H9 (cell line): ENCODE measurements around the gene NKAPD1. TPM values are rescaled to one million over a fixed set of nuclear protein-coding genes. Genes with fewer than 3 reads are reported as not detected.
"Not testable (repeated sequence)": the region's sequence is repeated elsewhere in the genome, so short reads cannot be mapped to it uniquely, and the experiment has no call there.

Experiments used
- DNase-seq: peaks from one replicate; pipeline ENCODE4 v3.0.0-alpha.2; 2017
- H2AFZ ChIP-seq: one replicate; pipeline ENCODE4 v1.6.1; 2013; ENCODE audit warnings: mild to moderate bottlenecking, low read length, control low read depth, moderate library complexity
- H2AK5ac ChIP-seq: 2 replicates; pipeline ENCODE4 v1.6.1; 2013; ENCODE audit warnings: low read length, control low read depth, mixed read lengths; ENCODE audit not compliant: insufficient read length
- H2BK120ac ChIP-seq: one replicate; pipeline ENCODE4 v1.6.1; 2013; ENCODE audit warnings: low read depth, mild to moderate bottlenecking, low read length, control low read depth, inconsistent platforms; ENCODE audit not compliant: poor library complexity, severe bottlenecking
- H2BK12ac ChIP-seq: 2 replicates; pipeline ENCODE4 v1.6.1; 2013; ENCODE audit warnings: low read length, control low read depth, mixed read lengths, low read depth; ENCODE audit not compliant: insufficient read length
- H2BK15ac ChIP-seq: 2 replicates; pipeline ENCODE4 v1.6.1; 2013; ENCODE audit warnings: low read depth, low read length, control low read depth
- H2BK20ac ChIP-seq: one replicate; pipeline ENCODE4 v1.6.1; 2013; ENCODE audit warnings: low read depth, mild to moderate bottlenecking, low read length, control low read depth, inconsistent platforms; ENCODE audit not compliant: poor library complexity, severe bottlenecking
- H2BK5ac ChIP-seq: 2 replicates; pipeline ENCODE4 v1.6.1; 2013; ENCODE audit warnings: low read length, control low read depth, mixed read lengths; ENCODE audit not compliant: insufficient read length
- H3K14ac ChIP-seq: 2 replicates; pipeline ENCODE4 v1.6.1; 2013; ENCODE audit warnings: low read length, control low read depth; ENCODE audit not compliant: insufficient read depth
- H3K18ac ChIP-seq: 2 replicates; pipeline ENCODE4 v1.6.1; 2013; ENCODE audit warnings: low read depth, mild to moderate bottlenecking, mixed read lengths, low read length, control low read depth; ENCODE audit not compliant: insufficient read length
- H3K23ac ChIP-seq: 2 replicates; pipeline ENCODE4 v1.6.1; 2013; ENCODE audit warnings: low read length, control low read depth, mixed read lengths, low read depth; ENCODE audit not compliant: insufficient read length
- H3K23me2 ChIP-seq: 2 replicates; pipeline ENCODE4 v1.6.1; 2013; ENCODE audit warnings: low read depth, mild to moderate bottlenecking, mixed read lengths, low read length, control low read depth; ENCODE audit not compliant: insufficient read length, poor library complexity, severe bottlenecking
- H3K27ac ChIP-seq: 2 replicates; pipeline ENCODE4 v1.5.1; 2013; ENCODE audit warnings: low read length, control low read depth, mixed read lengths, low read depth; ENCODE audit not compliant: insufficient read length
- H3K27me3 ChIP-seq: 2 replicates; pipeline ENCODE4 v1.6.1; 2013; ENCODE audit warnings: low read length, control low read depth, inconsistent platforms; ENCODE audit not compliant: insufficient read depth
- H3K4ac ChIP-seq: 2 replicates; pipeline ENCODE4 v1.6.1; 2013; ENCODE audit warnings: low read depth, mild to moderate bottlenecking, control low read depth, inconsistent platforms, low read length, moderate library complexity
- H3K4me1 ChIP-seq: 2 replicates; pipeline ENCODE4 v1.6.1; 2013; ENCODE audit warnings: low read length, control low read depth, inconsistent platforms; ENCODE audit not compliant: insufficient read depth
- H3K4me2 ChIP-seq: 2 replicates; pipeline ENCODE4 v1.6.1; 2013; ENCODE audit warnings: low read length, control low read depth, mixed read lengths; ENCODE audit not compliant: insufficient read length, insufficient read depth
- H3K56ac ChIP-seq: 2 replicates; pipeline ENCODE4 v1.6.1; 2013; ENCODE audit warnings: low read depth, mild to moderate bottlenecking, mixed read lengths, low read length, control low read depth; ENCODE audit not compliant: insufficient read length
- H3K79me1 ChIP-seq: 2 replicates; pipeline ENCODE4 v1.6.1; 2013; ENCODE audit warnings: low read depth, mild to moderate bottlenecking, moderate library complexity, low read length, control low read depth, inconsistent platforms; ENCODE audit not compliant: insufficient read depth, poor library complexity, severe bottlenecking
- H3K79me2 ChIP-seq: 2 replicates; pipeline ENCODE4 v1.6.1; 2013; ENCODE audit warnings: low read length, control low read depth, inconsistent platforms; ENCODE audit not compliant: insufficient read depth
- H3K9ac ChIP-seq: 2 replicates; pipeline ENCODE4 v1.6.1; 2013; ENCODE audit warnings: low read length, control low read depth, mixed read lengths; ENCODE audit not compliant: insufficient read length; ENCODE audit errors: extremely low read depth
- H3K9me3 ChIP-seq: one replicate; pipeline ENCODE4 v1.6.1; 2013; ENCODE audit warnings: low read depth, low read length, inconsistent platforms; ENCODE audit not compliant: control insufficient read depth
- H3T11ph ChIP-seq: one replicate; pipeline ENCODE4 v1.6.1; 2013; ENCODE audit warnings: mild to moderate bottlenecking, low read length, control low read depth, inconsistent platforms
- H4K20me1 ChIP-seq: one replicate; pipeline ENCODE4 v1.6.1; 2013; ENCODE audit not compliant: control insufficient read depth, insufficient read length, insufficient read depth
- H4K5ac ChIP-seq: 2 replicates; pipeline ENCODE4 v1.6.1; 2013; ENCODE audit warnings: low read depth, mild to moderate bottlenecking, mixed read lengths, low read length, control low read depth; ENCODE audit not compliant: insufficient read length
- H4K8ac ChIP-seq: replicated peaks from 2 replicates; pipeline ENCODE4 v1.6.1; 2013; ENCODE audit warnings: low read length, control low read depth, mixed read lengths, low read depth; ENCODE audit not compliant: insufficient read length
- H4K91ac ChIP-seq: 2 replicates; pipeline ENCODE4 v1.6.1; 2013; ENCODE audit warnings: low read depth, mild to moderate bottlenecking, moderate library complexity, mixed read lengths, low read length, control low read depth; ENCODE audit not compliant: insufficient read length
- H3K27ac Mint-ChIP-seq, 3 experiments: 2 replicates in 2 of 3; 3 replicates in 1 of 3; pipeline ENCODE4 v1.8.0; 2020 to 2021; ENCODE audit warnings: mixed read lengths in 3 of 3, mild to moderate bottlenecking in 1 of 3, moderate library complexity in 1 of 3
- H3K27me3 Mint-ChIP-seq: 2 replicates; pipeline ENCODE4 v1.8.0; 2021; ENCODE audit warnings: low read depth, mild to moderate bottlenecking, moderate library complexity, mixed read lengths
- H3K36me3 Mint-ChIP-seq, 3 experiments: 2 replicates in 2 of 3; 3 replicates in 1 of 3; pipeline ENCODE4 v1.8.0; 2020 to 2021; ENCODE audit warnings: low read depth in 3 of 3, mixed read lengths in 3 of 3; ENCODE audit not compliant: insufficient read depth in 1 of 3
- H3K4me1 Mint-ChIP-seq, 2 experiments: 2 replicates each; pipeline ENCODE4 v1.8.0; 2020; ENCODE audit warnings: mixed read lengths in 2 of 2
- H3K4me3 Mint-ChIP-seq, 2 experiments: 2 replicates in 1 of 2; 3 replicates in 1 of 2; pipeline ENCODE4 v1.8.0; 2020 to 2021; ENCODE audit warnings: mild to moderate bottlenecking in 2 of 2, mixed read lengths in 2 of 2, moderate library complexity in 1 of 2
- H3K9me3 Mint-ChIP-seq, 2 experiments: 2 replicates in 1 of 2; 3 replicates in 1 of 2; pipeline ENCODE4 v1.8.0; 2020; ENCODE audit warnings: mild to moderate bottlenecking in 2 of 2, mixed read lengths in 2 of 2, moderate library complexity in 1 of 2
- WGBS: extraction: QIAGEN DNeasy Blood & Tissue Kit; methylation state at CpG from one replicate; pipeline ENCODE4 v1.1.7; 2013; ENCODE audit warnings: missing lambda C conversion rate, low lambda C conversion rate, mixed read lengths; ENCODE audit not compliant: insufficient read length; ENCODE audit errors: extremely low coverage; 5-methylcytosine and 5-hydroxymethylcytosine counted together
- total RNA-seq: library from RNA; stranded (reverse); gene quantifications from 2 replicates; pipeline ENCODE4 v1.2.1, GENCODE V29; 2021
- TF ChIP-seq, protein P1 (sequence below): fragments of 200-600 bp; sonication (generic); conservative IDR thresholded peaks from 3 replicates; pipeline ENCODE4 v1.8.0; 2021; ENCODE audit warnings: antibody characterized with exemption, mild to moderate bottlenecking

The NKAPD1 gene
- total RNA-seq, 1 experiment from 2014 or later: 25.9 TPM

DNA sequence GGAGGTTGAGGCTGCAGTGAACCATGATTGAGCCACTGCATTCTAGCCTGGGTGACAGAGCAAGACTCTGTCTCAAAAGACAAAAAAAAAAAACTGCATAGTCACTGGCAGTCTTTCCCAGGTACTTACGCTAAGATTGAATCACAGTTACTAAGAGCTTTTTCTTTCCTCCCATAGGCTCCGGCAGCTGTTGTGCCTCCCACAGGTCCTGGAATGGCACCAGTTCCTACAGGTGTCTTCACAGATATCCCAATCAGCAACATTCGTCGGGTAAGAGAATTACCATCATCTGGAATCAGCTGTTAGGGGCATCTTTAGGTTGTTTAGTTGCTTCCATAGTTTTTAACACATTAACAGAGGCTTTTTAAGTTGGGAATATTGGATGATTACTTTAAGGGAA, 29.1 kb upstream of the NKAPD1 start:
- Histone ChIP-seq H3K14ac (no peak overlapping the region), H3K56ac (no peak overlapping the region), H3K27ac (no peak overlapping the region), H3T11ph (no peak overlapping the region), H4K5ac (no peak overlapping the region), H3K79me2 (no peaks in the 10 kb centered on the region), H3K18ac (no peak overlapping the region), H3K79me1 (no peaks in the 10 kb centered on the region), H3K23me2 (no peaks in the 10 kb centered on the region), H2BK120ac (no peak overlapping the region), H2AK5ac (no peak overlapping the region), H2BK15ac (no peak overlapping the region), H3K4me1 (no peaks in the 10 kb centered on the region), H3K23ac (no peak overlapping the region), H4K8ac (no peak overlapping the region), H4K91ac (no peak overlapping the region), H3K9me3 (no peaks in the 10 kb centered on the region), H4K20me1 (no peaks in the 10 kb centered on the region), H3K4me2 (no peak overlapping the region), H2BK5ac (no peak overlapping the region), H2AFZ (no peak overlapping the region), H2BK12ac (no peak overlapping the region), H2BK20ac (no peak overlapping the region), H3K4ac (no peak overlapping the region), H3K9ac (no peak overlapping the region), H3K27me3 (no peaks in the 10 kb centered on the region; the same call in 1 of the 2 replicates)
- Mint-ChIP-seq H3K27me3 (no peaks in the 10 kb centered on the region), H3K4me1 (no peaks in the 10 kb centered on the region), H3K27ac (0 out of 7 replicates have a peak overlapping the region, but pooled peaks of 1 of the 3 experiments have one; percentile 39), H3K36me3 (peaks cover 55 to 82% (median 82%) of the 10 kb centered on the region in 3 experiments), H3K4me3 (no peak overlapping the region), H3K9me3 (no peaks in the 10 kb centered on the region)
- TF ChIP-seq, protein P1, sequence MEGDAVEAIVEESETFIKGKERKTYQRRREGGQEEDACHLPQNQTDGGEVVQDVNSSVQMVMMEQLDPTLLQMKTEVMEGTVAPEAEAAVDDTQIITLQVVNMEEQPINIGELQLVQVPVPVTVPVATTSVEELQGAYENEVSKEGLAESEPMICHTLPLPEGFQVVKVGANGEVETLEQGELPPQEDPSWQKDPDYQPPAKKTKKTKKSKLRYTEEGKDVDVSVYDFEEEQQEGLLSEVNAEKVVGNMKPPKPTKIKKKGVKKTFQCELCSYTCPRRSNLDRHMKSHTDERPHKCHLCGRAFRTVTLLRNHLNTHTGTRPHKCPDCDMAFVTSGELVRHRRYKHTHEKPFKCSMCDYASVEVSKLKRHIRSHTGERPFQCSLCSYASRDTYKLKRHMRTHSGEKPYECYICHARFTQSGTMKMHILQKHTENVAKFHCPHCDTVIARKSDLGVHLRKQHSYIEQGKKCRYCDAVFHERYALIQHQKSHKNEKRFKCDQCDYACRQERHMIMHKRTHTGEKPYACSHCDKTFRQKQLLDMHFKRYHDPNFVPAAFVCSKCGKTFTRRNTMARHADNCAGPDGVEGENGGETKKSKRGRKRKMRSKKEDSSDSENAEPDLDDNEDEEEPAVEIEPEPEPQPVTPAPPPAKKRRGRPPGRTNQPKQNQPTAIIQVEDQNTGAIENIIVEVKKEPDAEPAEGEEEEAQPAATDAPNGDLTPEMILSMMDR: no peak
- no CpG with 5 or more reads among the region's 4 CpGs for WGBS
- no peak for DNase-seq

DNA sequence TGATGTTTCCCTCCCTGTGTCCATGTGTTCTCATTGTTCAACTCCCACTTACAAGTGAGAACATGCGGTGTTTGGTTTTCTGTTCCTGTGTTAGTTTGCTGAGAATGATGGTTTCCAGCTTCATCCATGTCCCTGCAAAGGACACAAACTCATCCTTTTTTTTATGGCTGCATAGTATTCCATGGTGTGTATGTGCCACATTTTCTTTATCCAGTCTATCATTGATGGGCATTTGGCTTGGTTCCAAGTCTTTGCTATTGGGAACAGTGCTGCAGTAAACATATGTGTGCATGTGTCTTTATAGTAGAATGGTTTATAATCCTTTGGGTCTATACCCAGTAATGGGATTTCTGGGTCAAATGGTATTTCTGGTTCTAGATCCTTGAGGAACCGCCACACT, 27.5 kb upstream of the NKAPD1 start:
- not testable (repeated sequence) for H4K8ac ChIP-seq, H2AFZ ChIP-seq, DNase-seq, H4K91ac ChIP-seq, H3K4ac ChIP-seq, H2AK5ac ChIP-seq, H3K4me3 Mint-ChIP-seq, H3K23ac ChIP-seq, H3K9ac ChIP-seq, H2BK5ac ChIP-seq, H4K5ac ChIP-seq, H3T11ph ChIP-seq, H3K79me1 ChIP-seq, H3K27ac Mint-ChIP-seq, H3K18ac ChIP-seq, H3K27me3 ChIP-seq, H3K23me2 ChIP-seq, H2BK15ac ChIP-seq, H3K9me3 Mint-ChIP-seq, H3K79me2 ChIP-seq, H4K20me1 ChIP-seq, H2BK120ac ChIP-seq, H3K4me1 ChIP-seq, H3K9me3 ChIP-seq, H3K4me2 ChIP-seq, H2BK12ac ChIP-seq, H2BK20ac ChIP-seq, H3K56ac ChIP-seq, H3K27ac ChIP-seq, H3K4me1 Mint-ChIP-seq, H3K14ac ChIP-seq, H3K27me3 Mint-ChIP-seq
- no CpG with 5 or more reads among the region's 2 CpGs for WGBS
- H3K36me3 Mint-ChIP-seq: peaks cover 58 to 86% (median 82%) of the 10 kb centered on the region in 3 experiments
